Thyroid gland (tissue), 4 donors: ENCODE data around the gene GREB1L. TPM values are rescaled to one million over a fixed set of nuclear protein-coding genes. Genes with fewer than 3 reads are reported as not detected.

ENCODE experiments used
- DNase-seq, 2 donors: peaks; one replicate each; pipeline ENCODE4 v3.0.0-alpha.2; 2019
- H3K27ac ChIP-seq, 3 donors: fragments of 200-600 bp; sonication (generic); 1 replicate in 2 of 3; 2 replicates in 1 of 3; pipeline ENCODE4 v1.5.1; 2016 to 2019; ENCODE audit warnings: mild to moderate bottlenecking in 1 of 3, moderate library complexity in 1 of 3
- H3K27me3 ChIP-seq: fragments of 200-600 bp; sonication (generic); one replicate; pipeline ENCODE4 v1.5.1; 2019
- H3K36me3 ChIP-seq, 2 donors: fragments of 200-600 bp; sonication (generic); one replicate each; pipeline ENCODE4 v1.5.1; 2016 to 2019
- H3K4me1 ChIP-seq, 2 donors: fragments of 200-600 bp; sonication (generic); one replicate each; pipeline ENCODE4 v1.5.1; 2017 to 2019
- H3K4me3 ChIP-seq, 3 donors: fragments of 200-600 bp; sonication (generic); replicated peaks in 1 of 3; 1 replicate in 2 of 3; 2 replicates in 1 of 3; pipeline ENCODE4 v1.5.1; 2016; ENCODE audit warnings: mild to moderate bottlenecking in 1 of 3
- H3K9me3 ChIP-seq: fragments of 200-600 bp; sonication (generic); one replicate; pipeline ENCODE4 v1.5.1; 2017
- POLR2A ChIP-seq, 2 donors: fragments of 450-650 bp; IDR thresholded peaks; one replicate each; pipeline ENCODE4 v1.6.1; 2017; ENCODE audit warnings: antibody characterized with exemption in 2 of 2, mild to moderate bottlenecking in 2 of 2, moderate library complexity in 1 of 2
- WGBS, 2 donors: methylation state at CpG; one replicate each; pipeline ENCODE4 v1.1.5; 2017; 5-methylcytosine and 5-hydroxymethylcytosine counted together
- intact Hi-C: fragments of 100-400 bp; cut with DNase I; formaldehyde crosslinking; loops from one replicate; pipeline ENCODE4 v1.15.1; 2023
- total RNA-seq, 4 donors: library from RNA; depleted of rRNA; stranded (reverse); fragments of >200 nt; gene quantifications; one replicate each; pipeline ENCODE4 v1.2.3, GENCODE V29; 2016
- TF ChIP-seq, protein P1 (sequence below), 6 experiments: fragments of 200-600 bp in 3 of 6; fragments of 450-650 bp in 3 of 6; sonication (generic) in 3 of 6; IDR thresholded peaks; one replicate each; pipeline ENCODE4 v1.5.1; 2016 to 2019; ENCODE audit warnings: antibody characterized with exemption in 6 of 6, mild to moderate bottlenecking in 2 of 6, inconsistent platforms in 1 of 6, moderate library complexity in 1 of 6

The GREB1L gene
- total RNA-seq, 4 donors from 2014 or later, result 25.0 to 43.5 (median 31.8) TPM

DNA sequence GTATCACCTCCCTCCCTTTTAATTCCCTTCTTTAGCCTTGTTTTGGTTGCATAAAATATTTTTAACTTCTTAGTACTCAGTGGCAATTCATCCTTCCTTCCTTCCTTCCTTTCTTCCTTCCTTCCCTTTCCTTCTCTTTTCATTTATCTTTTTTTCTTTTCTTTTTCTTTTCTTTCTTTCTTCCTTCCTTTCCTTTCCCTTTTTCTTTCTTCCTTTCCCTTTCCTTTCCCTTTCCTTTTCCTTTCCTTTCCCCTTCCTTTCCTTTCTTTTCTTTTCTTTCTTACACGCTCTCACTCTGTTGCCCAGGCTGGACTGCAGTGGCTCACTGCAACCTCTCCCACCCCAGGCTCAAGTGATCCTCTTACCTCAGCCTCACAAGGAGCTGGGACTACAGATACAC lies 160.2 kb downstream of the GREB1L start:
- no peak for DNase-seq
- H3K4me3 ChIP-seq, result no peak overlapping the region
- no peak overlapping the region for H3K27ac ChIP-seq
- H3K9me3 ChIP-seq, result no peaks in the 10 kb centered on the region
- WGBS, 2 donors, result 98 to 100% methylated on average over 1 of the region's 1 CpG
- no peak for TF ChIP-seq POLR2A (IDR thresholded peaks at IDR 0.05)
- TF ChIP-seq, protein P1, sequence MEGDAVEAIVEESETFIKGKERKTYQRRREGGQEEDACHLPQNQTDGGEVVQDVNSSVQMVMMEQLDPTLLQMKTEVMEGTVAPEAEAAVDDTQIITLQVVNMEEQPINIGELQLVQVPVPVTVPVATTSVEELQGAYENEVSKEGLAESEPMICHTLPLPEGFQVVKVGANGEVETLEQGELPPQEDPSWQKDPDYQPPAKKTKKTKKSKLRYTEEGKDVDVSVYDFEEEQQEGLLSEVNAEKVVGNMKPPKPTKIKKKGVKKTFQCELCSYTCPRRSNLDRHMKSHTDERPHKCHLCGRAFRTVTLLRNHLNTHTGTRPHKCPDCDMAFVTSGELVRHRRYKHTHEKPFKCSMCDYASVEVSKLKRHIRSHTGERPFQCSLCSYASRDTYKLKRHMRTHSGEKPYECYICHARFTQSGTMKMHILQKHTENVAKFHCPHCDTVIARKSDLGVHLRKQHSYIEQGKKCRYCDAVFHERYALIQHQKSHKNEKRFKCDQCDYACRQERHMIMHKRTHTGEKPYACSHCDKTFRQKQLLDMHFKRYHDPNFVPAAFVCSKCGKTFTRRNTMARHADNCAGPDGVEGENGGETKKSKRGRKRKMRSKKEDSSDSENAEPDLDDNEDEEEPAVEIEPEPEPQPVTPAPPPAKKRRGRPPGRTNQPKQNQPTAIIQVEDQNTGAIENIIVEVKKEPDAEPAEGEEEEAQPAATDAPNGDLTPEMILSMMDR (IDR thresholded peaks at IDR 0.05), result no peak
- intact Hi-C loops, result no loop called here
- no peaks in the 10 kb centered on the region for H3K27me3 ChIP-seq
- peaks cover 0 to 2% of the 10 kb centered on the region in 2 donors for H3K36me3 ChIP-seq
- H3K4me1 ChIP-seq, result no peaks in the 10 kb centered on the region

DNA sequence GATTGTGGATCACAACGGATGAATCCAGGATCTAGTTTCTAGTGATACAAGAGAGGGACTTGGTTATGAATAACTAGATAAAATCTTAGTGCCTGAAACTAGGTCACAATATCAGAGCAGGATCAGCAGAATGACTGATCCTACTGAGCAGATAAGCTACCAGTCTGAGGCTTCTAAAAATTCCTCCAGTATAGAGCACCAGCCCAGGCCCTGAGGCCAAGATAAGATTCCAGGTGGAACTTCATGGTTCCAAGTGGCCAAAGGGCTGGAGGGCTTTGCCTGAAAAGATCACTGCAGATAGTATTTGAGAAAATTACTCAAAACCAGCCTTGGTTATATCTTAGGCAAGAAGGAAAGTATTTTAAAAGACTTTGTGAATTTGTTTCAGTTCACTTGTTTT lies 162.4 kb downstream of the GREB1L start:
- H3K36me3 ChIP-seq, result peaks cover 0 to 2% of the 10 kb centered on the region in 2 donors
- TF ChIP-seq, protein P1 (IDR thresholded peaks at IDR 0.05), result no peak
- no peak for TF ChIP-seq POLR2A (IDR thresholded peaks at IDR 0.05)
- no peak overlapping the region for H3K4me3 ChIP-seq
- H3K9me3 ChIP-seq, result no peaks in the 10 kb centered on the region
- no peak overlapping the region for H3K27ac ChIP-seq
- no peak for DNase-seq
- H3K4me1 ChIP-seq, result no peaks in the 10 kb centered on the region
- intact Hi-C loops, result no loop called here
- 80 to 100% methylated on average over 1 of the region's 1 CpG for WGBS, 2 donors
- H3K27me3 ChIP-seq, result no peaks in the 10 kb centered on the region

DNA sequence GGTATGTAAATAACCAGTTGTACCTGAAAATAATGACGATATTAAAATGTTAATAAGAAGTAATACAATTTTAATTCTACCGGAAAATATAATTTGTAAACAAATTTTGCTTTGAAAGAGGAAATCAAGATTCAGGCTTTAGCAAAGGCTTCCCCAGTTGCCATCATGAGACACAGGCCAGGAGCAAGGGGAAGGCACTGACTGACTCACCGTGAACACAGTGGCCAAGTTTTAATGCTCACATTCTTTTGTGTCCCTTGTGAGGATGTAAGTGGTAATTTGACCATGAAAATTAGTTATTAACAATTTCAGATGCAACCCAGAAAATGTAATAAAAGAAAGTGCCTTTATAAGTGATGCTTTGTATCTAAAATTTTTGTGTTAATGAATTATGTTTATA lies 164.1 kb downstream of the GREB1L start:
- WGBS, 2 donors, result 73 to 91% methylated on average over 3 of the region's 3 CpGs
- TF ChIP-seq, protein P1 (IDR thresholded peaks at IDR 0.05), result no peak
- TF ChIP-seq POLR2A (IDR thresholded peaks at IDR 0.05), result no peak
- DNase-seq, result no peak
- Histone ChIP-seq H3K9me3 (no peaks in the 10 kb centered on the region), H3K4me3 (no peak overlapping the region), H3K4me1 (no peaks in the 10 kb centered on the region), H3K27me3 (no peaks in the 10 kb centered on the region), H3K36me3 (peaks cover 0 to 2% of the 10 kb centered on the region in 2 donors), H3K27ac (no peak overlapping the region)
- intact Hi-C loops, result no loop called here

DNA sequence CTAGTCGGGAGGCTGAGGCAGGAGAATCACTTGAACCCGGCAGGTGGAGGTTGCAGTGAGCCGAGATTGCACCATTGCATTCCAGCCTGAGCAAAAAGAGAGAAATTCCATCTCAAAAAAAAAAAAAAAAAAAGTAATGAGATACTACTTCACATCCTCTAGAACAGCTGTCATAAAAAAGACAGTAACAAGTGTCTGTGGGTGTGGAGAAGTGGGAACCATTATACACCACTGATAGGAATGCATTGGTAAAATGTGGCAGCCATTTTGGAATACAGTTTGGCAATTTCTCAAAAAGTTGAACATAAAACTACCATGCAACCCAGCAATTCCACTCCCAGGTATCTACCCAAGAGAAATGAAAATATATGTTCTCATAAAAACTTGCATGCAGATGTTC lies 166.6 kb downstream of the GREB1L start:
- H3K4me1 ChIP-seq, result no peaks in the 10 kb centered on the region
- TF ChIP-seq POLR2A (IDR thresholded peaks at IDR 0.05), result no peak
- TF ChIP-seq, protein P1 (IDR thresholded peaks at IDR 0.05), result no peak
- intact Hi-C loops, result no loop called here
- H3K4me3 ChIP-seq, result no peak overlapping the region
- no peak overlapping the region for H3K27ac ChIP-seq
- 96 to 99% methylated on average over 3 of the region's 3 CpGs for WGBS, 2 donors
- DNase-seq, result no peak
- H3K9me3 ChIP-seq, result no peaks in the 10 kb centered on the region
- peaks cover 0 to 2% of the 10 kb centered on the region in 2 donors for H3K36me3 ChIP-seq
- no peaks in the 10 kb centered on the region for H3K27me3 ChIP-seq

DNA sequence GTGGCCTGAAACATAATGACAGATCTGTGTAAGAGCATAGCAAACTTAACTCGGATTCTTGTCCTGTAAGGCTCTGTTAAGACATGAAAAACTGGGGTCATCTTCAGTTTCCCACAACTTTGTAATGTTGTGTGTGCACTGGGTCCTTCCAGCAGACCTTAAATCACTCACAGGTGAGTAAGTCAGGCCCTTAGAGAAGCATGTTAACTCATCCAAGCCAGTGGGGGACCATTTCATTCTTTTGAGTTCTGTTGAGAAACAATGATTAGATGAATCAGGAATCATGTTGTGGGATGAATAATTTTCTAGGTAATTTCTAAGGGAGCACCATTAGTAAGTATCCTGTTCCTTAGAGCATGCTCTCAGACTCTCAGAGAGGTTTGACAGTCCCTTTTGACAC lies 191.4 kb downstream of the GREB1L start:
- Histone ChIP-seq H3K36me3 (no peaks in the 10 kb centered on the region), H3K27ac (no peak overlapping the region), H3K4me3 (no peak overlapping the region), H3K9me3 (no peaks in the 10 kb centered on the region), H3K4me1 (no peaks in the 10 kb centered on the region), H3K27me3 (no peaks in the 10 kb centered on the region)
- intact Hi-C loops, result no loop called here
- no peak for DNase-seq
- WGBS, 2 donors, result 84 to 85% methylated on average over 1 of the region's 1 CpG
- no peak for TF ChIP-seq POLR2A (IDR thresholded peaks at IDR 0.05)
- TF ChIP-seq, protein P1 (IDR thresholded peaks at IDR 0.05), result no peak
